SU-DHL-6 (cell line): ENCODE results near the gene EMC1.
"Not testable (repeated sequence)": the region's sequence is repeated elsewhere in the genome, so short reads cannot be mapped to it uniquely, and the experiment has no call there.

ENCODE experiments used
- CTCF ChIP-seq: fragments of 200-600 bp; sonication (generic); IDR thresholded peaks from one replicate; pipeline ENCODE4 v1.5.1; 2017; ENCODE audit warnings: antibody characterized with exemption, mild to moderate bottlenecking, low read length, moderate library complexity; ENCODE audit not compliant: insufficient read depth, poor library complexity, severe bottlenecking
- EZH2phosphoT487 ChIP-seq: fragments of 200-600 bp; sonication (generic), shearing (Covaris generic); conservative IDR thresholded peaks from 2 replicates; pipeline ENCODE4 v1.6.1; 2018; ENCODE audit warnings: mild to moderate bottlenecking, antibody characterized with exemption, low read length, moderate library complexity, mixed read lengths

DNA sequence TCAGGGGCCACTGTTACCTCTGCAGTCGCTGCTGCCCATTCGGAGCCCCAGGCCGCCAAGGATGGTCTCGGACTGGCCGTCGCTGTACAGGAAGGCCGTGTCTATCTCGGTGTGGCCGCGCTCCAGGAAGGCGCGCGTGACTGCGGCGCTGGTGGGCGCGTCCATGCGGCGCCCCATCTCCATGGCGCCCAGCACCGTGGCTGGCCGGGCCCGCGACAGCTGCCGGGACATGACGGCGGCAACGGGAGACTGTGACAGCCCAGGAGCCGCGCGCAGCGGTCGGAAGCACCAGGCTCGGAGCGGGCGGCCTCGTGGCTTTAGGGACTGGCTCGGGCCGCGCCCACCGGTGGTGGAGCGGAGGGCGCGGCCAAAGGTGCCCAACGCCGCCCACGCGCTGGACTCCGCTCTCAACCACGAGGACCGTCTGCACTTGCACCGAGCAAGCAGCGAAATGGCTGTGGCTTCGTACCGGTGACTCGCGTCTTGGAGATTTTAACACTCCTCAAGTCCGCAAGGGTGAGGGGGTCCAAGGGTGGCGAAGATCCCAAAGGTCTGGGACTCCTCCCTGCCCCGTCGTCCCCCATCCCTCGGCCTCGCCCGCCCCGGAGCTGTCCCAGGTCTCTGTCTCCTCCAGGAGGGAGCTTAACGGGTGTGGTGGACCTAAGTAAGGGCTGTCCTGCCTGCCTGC lies 22.7 kb upstream of the EMC1 start:
- TF ChIP-seq CTCF, EZH2phosphoT487: not testable (repeated sequence)
